Upper lobe of left lung (tissue), 6 donors: ENCODE measurements around the gene GFRA1. TPM values are rescaled to one million over a fixed set of nuclear protein-coding genes. Genes with fewer than 3 reads are reported as not detected.

Experiments used
- ATAC-seq, 2 donors: fragments of 200-7000 bp; cut with Tn5 transposase; one replicate each; pipeline ENCODE4 v1.9.1; 2022; ENCODE audit warnings: mild to moderate bottlenecking in 2 of 2, moderate library complexity in 2 of 2; ENCODE audit not compliant: low FRiP score in 2 of 2
- DNase-seq, 2 donors: peaks; one replicate each; pipeline ENCODE4 v3.0.0-alpha.2; 2019 to 2020
- H3K27ac ChIP-seq, 4 donors: fragments of 200-600 bp; sonication (generic); one replicate each; pipeline ENCODE4 v1.5.1; 2016 to 2019
- H3K27me3 ChIP-seq, 4 donors: fragments of 200-600 bp; sonication (generic); one replicate each; pipeline ENCODE4 v1.5.1; 2017 to 2019
- H3K36me3 ChIP-seq, 4 donors: fragments of 200-600 bp; sonication (generic); one replicate each; pipeline ENCODE4 v1.5.1; 2016 to 2019
- H3K4me1 ChIP-seq, 4 donors: fragments of 200-600 bp; sonication (generic); one replicate each; pipeline ENCODE4 v1.5.1; 2018 to 2019
- H3K4me3 ChIP-seq, 4 donors: fragments of 200-600 bp; sonication (generic); one replicate each; pipeline ENCODE4 v1.5.1; 2017 to 2019; ENCODE audit warnings: mild to moderate bottlenecking in 2 of 4, moderate library complexity in 1 of 4
- H3K9me3 ChIP-seq, 4 donors: fragments of 200-600 bp; sonication (generic); one replicate each; pipeline ENCODE4 v1.5.1; 2018 to 2019
- CTCF ChIP-seq, 6 experiments: fragments of 450-650 bp in 4 of 6; fragments of 200-600 bp in 2 of 6; sonication (generic) in 2 of 6; IDR thresholded peaks; one replicate each; pipeline ENCODE4 v1.5.1; 2016 to 2019; ENCODE audit warnings: antibody characterized with exemption in 6 of 6
- EP300 ChIP-seq, 4 donors: sonication (generic); formaldehyde crosslinking; IDR thresholded peaks; one replicate each; pipeline ENCODE4 v1.5.1; 2017; ENCODE audit warnings: antibody characterized with exemption in 4 of 4, control low read depth in 2 of 4
- POLR2A ChIP-seq, 4 donors: fragments of 450-650 bp; IDR thresholded peaks; one replicate each; pipeline ENCODE4 v1.5.1; 2016 to 2017; ENCODE audit warnings: antibody characterized with exemption in 4 of 4, mild to moderate bottlenecking in 2 of 4
- POLR2AphosphoS5 ChIP-seq, 2 donors: sonication (generic); formaldehyde crosslinking; IDR thresholded peaks; one replicate each; pipeline ENCODE4 v1.5.1; 2017; ENCODE audit warnings: antibody characterized with exemption in 2 of 2
- WGBS, 2 donors: methylation state at CpG; one replicate each; pipeline ENCODE4 v1.1.5; 2017 to 2018; 5-methylcytosine and 5-hydroxymethylcytosine counted together
- total RNA-seq, 6 donors: library from RNA; depleted of rRNA in 4 of 6; stranded (reverse); fragments of >200 nt in 4 of 6; gene quantifications; one replicate each; pipeline versions ENCODE4 v1.1.0 to v1.2.1, GENCODE V29; 2016 to 2021
- donor health status: DM: no; HTN: no; CAD: no; lungs with moderate emphysema.
- donor health status: DM: no; HTN: yes; CAD: no; lungs with severe emphysema.

GFRA1 gene
- total RNA-seq, 6 donors from 2014 or later = under 0.01 to 9.2 (median 2.3) TPM

GRCh38 chr10:116216676-116217075 is 56.3 kb downstream of the GFRA1 start:
- ATAC-seq (no peak), DNase-seq (no peak)
- TF ChIP-seq EP300 (IDR thresholded peaks at IDR 0.05) (no peak), POLR2A (IDR thresholded peaks at IDR 0.05) (no peak), POLR2AphosphoS5 (IDR thresholded peaks at IDR 0.05) (no peak), CTCF (IDR thresholded peaks at IDR 0.05) (no peak)
- H3K4me1 ChIP-seq = no peaks in the 10 kb centered on the region
- H3K27ac ChIP-seq = no peak overlapping the region
- H3K36me3 ChIP-seq = no peaks in the 10 kb centered on the region
- H3K4me3 ChIP-seq = no peak overlapping the region
- H3K9me3 ChIP-seq = no peaks in the 10 kb centered on the region
- WGBS, 2 donors = 62 to 81% methylated on average over 3 of the region's 3 CpGs
- no peaks in the 10 kb centered on the region for H3K27me3 ChIP-seq

- WGBS, 2 donors = 53 to 60% methylated on average over 4 to 5 of the region's 5 CpGs
- Histone ChIP-seq H3K9me3 (no peaks in the 10 kb centered on the region), H3K4me1 (no peaks in the 10 kb centered on the region), H3K36me3 (no peaks in the 10 kb centered on the region), H3K27me3 (no peaks in the 10 kb centered on the region), H3K4me3 (no peak overlapping the region), H3K27ac (no peak overlapping the region)
- no peak for TF ChIP-seq CTCF (IDR thresholded peaks at IDR 0.05)
- no peak for TF ChIP-seq POLR2A (IDR thresholded peaks at IDR 0.05)
- TF ChIP-seq POLR2AphosphoS5 (IDR thresholded peaks at IDR 0.05) = no peak
- TF ChIP-seq EP300 (IDR thresholded peaks at IDR 0.05) = no peak
- ATAC-seq (no peak), DNase-seq (no peak)
These were observed 57.4 kb downstream of the GFRA1 start for GRCh38 chr10:116215651-116216050.

GRCh38 chr10:116211682-116212081 is 61.3 kb downstream of the GFRA1 start:
- Histone ChIP-seq H3K4me3 (no peak overlapping the region), H3K36me3 (no peaks in the 10 kb centered on the region), H3K9me3 (no peaks in the 10 kb centered on the region), H3K4me1 (no peaks in the 10 kb centered on the region), H3K27ac (no peak overlapping the region), H3K27me3 (no peaks in the 10 kb centered on the region)
- TF ChIP-seq EP300 (IDR thresholded peaks at IDR 0.05) (no peak), CTCF (IDR thresholded peaks at IDR 0.05) (no peak), POLR2A (IDR thresholded peaks at IDR 0.05) (no peak), POLR2AphosphoS5 (IDR thresholded peaks at IDR 0.05) (no peak)
- WGBS, 2 donors = 11 to 17% methylated on average over 1 of the region's 1 CpG
- DNase-seq (no peak), ATAC-seq (no peak)

- no peaks in the 10 kb centered on the region for H3K4me1 ChIP-seq
- ATAC-seq (peak in 1 of 2 donors; percentile 42), DNase-seq (no peak)
- H3K4me3 ChIP-seq = no peak overlapping the region
- TF ChIP-seq POLR2A (IDR thresholded peaks at IDR 0.05) = no peak
- TF ChIP-seq EP300 (IDR thresholded peaks at IDR 0.05) = no peak
- TF ChIP-seq CTCF (IDR thresholded peaks at IDR 0.05) = no peak
- TF ChIP-seq POLR2AphosphoS5 (IDR thresholded peaks at IDR 0.05) = no peak
- no peak overlapping the region for H3K27ac ChIP-seq
- WGBS, 2 donors = 76 to 86% methylated on average over 5 to 7 of the region's 7 CpGs
- H3K9me3 ChIP-seq = no peaks in the 10 kb centered on the region
- H3K36me3 ChIP-seq = no peaks in the 10 kb centered on the region
- H3K27me3 ChIP-seq = no peaks in the 10 kb centered on the region
These were observed 62.2 kb downstream of the GFRA1 start for GRCh38 chr10:116210588-116211346.

GRCh38 chr10:116209781-116210180 is 63.2 kb downstream of the GFRA1 start:
- DNase-seq = no peak
- H3K4me1 ChIP-seq = no peaks in the 10 kb centered on the region
- no peaks in the 10 kb centered on the region for H3K36me3 ChIP-seq
- ATAC-seq = no peak
- no peaks in the 10 kb centered on the region for H3K27me3 ChIP-seq
- 89 to 95% methylated on average over 10 of the region's 10 CpGs for WGBS, 2 donors
- H3K4me3 ChIP-seq = no peak overlapping the region
- H3K9me3 ChIP-seq = no peaks in the 10 kb centered on the region
- no peak overlapping the region for H3K27ac ChIP-seq
- no peak for TF ChIP-seq CTCF (IDR thresholded peaks at IDR 0.05)
- no peak for TF ChIP-seq EP300 (IDR thresholded peaks at IDR 0.05)
- TF ChIP-seq POLR2AphosphoS5 (IDR thresholded peaks at IDR 0.05) = no peak
- TF ChIP-seq POLR2A (IDR thresholded peaks at IDR 0.05) = no peak
